ENCODE data around the gene UROC1. TPM values are rescaled to one million over a fixed set of nuclear protein-coding genes. Genes with fewer than 3 reads are reported as not detected.

Gene UROC1
- total RNA-seq, 2 donors from 2014 or later: not detected

- Histone ChIP-seq H3K9me3 (no peaks in the 10 kb centered on the region), H3K36me3 (peaks cover 33% of the 10 kb centered on the region), H3K4me1 (no peaks in the 10 kb centered on the region), H3K9ac (ENCODE audit: low read depth in 2 of 2, low read length in 2 of 2) (no peak overlapping the region), H3K27me3 (no peaks in the 10 kb centered on the region), H3K27ac (no peak overlapping the region), H3K4me3 (no peak overlapping the region)
- TF ChIP-seq, protein P1, sequence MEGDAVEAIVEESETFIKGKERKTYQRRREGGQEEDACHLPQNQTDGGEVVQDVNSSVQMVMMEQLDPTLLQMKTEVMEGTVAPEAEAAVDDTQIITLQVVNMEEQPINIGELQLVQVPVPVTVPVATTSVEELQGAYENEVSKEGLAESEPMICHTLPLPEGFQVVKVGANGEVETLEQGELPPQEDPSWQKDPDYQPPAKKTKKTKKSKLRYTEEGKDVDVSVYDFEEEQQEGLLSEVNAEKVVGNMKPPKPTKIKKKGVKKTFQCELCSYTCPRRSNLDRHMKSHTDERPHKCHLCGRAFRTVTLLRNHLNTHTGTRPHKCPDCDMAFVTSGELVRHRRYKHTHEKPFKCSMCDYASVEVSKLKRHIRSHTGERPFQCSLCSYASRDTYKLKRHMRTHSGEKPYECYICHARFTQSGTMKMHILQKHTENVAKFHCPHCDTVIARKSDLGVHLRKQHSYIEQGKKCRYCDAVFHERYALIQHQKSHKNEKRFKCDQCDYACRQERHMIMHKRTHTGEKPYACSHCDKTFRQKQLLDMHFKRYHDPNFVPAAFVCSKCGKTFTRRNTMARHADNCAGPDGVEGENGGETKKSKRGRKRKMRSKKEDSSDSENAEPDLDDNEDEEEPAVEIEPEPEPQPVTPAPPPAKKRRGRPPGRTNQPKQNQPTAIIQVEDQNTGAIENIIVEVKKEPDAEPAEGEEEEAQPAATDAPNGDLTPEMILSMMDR (IDR thresholded peaks at IDR 0.05): no peak
- no peak for DNase-seq
- intact Hi-C loops (cut with DNase I): no loop called here
Measured at GRCh38 chr3:126463521-126463920, 54.1 kb downstream of the UROC1 start.

GRCh38 chr3:126461450-126462070 lies 56.0 kb downstream of the UROC1 start:
- intact Hi-C loops (cut with DNase I): no loop called here
- Histone ChIP-seq H3K9ac (ENCODE audit: low read depth in 2 of 2, low read length in 2 of 2) (no peak overlapping the region), H3K27ac (no peak overlapping the region), H3K36me3 (peaks cover 33% of the 10 kb centered on the region), H3K27me3 (no peaks in the 10 kb centered on the region), H3K4me1 (no peaks in the 10 kb centered on the region), H3K9me3 (no peaks in the 10 kb centered on the region), H3K4me3 (no peak overlapping the region)
- DNase-seq: no peak
- TF ChIP-seq, protein P1 (IDR thresholded peaks at IDR 0.05): no peak

DNA sequence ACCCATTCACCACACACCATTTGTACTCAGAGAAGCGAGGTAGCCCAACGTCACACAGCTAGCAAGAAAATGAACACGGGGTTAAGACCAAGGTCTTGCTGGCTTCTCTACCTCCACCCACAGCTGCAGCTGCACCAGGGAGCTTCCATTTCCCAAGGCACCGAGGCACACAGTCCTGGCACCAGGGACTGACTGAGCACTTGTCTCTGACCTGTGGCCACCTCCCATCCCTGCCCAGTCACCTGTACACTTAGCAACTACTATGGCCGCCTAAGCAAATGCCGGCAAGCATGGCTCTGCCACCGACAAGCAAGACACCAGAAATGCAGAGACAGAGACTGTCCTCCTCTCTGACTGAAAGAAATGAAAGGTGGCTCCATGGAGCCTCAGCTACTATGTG lies 57.2 kb downstream of the UROC1 start:
- TF ChIP-seq, protein P1 (IDR thresholded peaks at IDR 0.05): no peak
- H3K27ac ChIP-seq: no peak overlapping the region
- no peaks in the 10 kb centered on the region for H3K4me1 ChIP-seq
- no peak overlapping the region for H3K4me3 ChIP-seq
- H3K27me3 ChIP-seq: no peaks in the 10 kb centered on the region
- no peaks in the 10 kb centered on the region for H3K9me3 ChIP-seq
- no peak overlapping the region for H3K9ac ChIP-seq (ENCODE audit: low read depth in 2 of 2, low read length in 2 of 2)
- DNase-seq: no peak
- peaks cover 31% of the 10 kb centered on the region for H3K36me3 ChIP-seq
- intact Hi-C loops (cut with DNase I): no loop called here

- Histone ChIP-seq H3K4me3 (no peak overlapping the region), H3K9me3 (no peaks in the 10 kb centered on the region), H3K9ac (ENCODE audit: low read depth in 2 of 2, low read length in 2 of 2) (no peak overlapping the region), H3K36me3 (peaks cover 24% of the 10 kb centered on the region), H3K27ac (no peak overlapping the region), H3K4me1 (no peaks in the 10 kb centered on the region), H3K27me3 (no peaks in the 10 kb centered on the region)
- intact Hi-C loops (cut with DNase I): no loop called here
- DNase-seq: no peak
- TF ChIP-seq, protein P1 (IDR thresholded peaks at IDR 0.05): no peak
Measured at GRCh38 chr3:126459763-126460127, 57.8 kb downstream of the UROC1 start.

DNA sequence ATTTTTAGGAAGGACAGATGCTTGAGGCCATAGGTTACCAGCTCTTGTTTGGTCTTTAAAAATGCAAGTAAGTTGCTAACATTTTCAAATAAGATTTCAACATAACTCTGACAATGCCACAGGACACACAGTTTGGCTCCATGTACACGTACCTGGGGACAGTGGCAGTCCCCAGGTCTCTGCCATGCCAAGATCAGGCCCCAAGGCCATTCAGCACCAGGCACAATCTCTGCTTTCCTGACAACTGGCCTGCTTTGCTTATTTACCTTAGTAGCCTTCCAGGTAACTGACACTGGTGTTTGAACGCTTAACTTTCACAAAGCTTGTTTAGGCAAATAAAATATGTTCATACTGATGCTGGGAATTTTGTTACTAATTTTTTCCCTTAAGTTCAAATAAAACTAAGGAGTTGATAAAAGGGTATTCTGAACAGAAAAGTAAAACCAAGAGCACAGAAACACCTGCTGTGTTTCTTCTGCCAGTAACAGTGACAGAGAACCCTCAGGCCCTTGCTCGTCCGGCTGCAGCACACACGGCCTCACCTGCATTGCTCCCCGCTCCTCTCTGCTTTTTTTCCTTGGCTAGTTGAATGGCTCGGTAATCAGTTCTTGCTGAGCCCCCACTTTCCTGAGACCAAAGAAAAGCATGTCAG lies 58.3 kb downstream of the UROC1 start:
- H3K4me3 ChIP-seq: no peak overlapping the region
- no peak overlapping the region for H3K9ac ChIP-seq (ENCODE audit: low read depth in 2 of 2, low read length in 2 of 2)
- H3K36me3 ChIP-seq: peaks cover 19% of the 10 kb centered on the region
- H3K4me1 ChIP-seq: no peaks in the 10 kb centered on the region
- intact Hi-C loops (cut with DNase I): no loop called here
- no peaks in the 10 kb centered on the region for H3K9me3 ChIP-seq
- TF ChIP-seq, protein P1 (IDR thresholded peaks at IDR 0.05): no peak
- H3K27me3 ChIP-seq: no peaks in the 10 kb centered on the region
- no peak for DNase-seq
- no peak overlapping the region for H3K27ac ChIP-seq
